Liver (tissue), 9 donors: Measurements from ENCODE around the gene ASB2. TPM values are rescaled to one million over a fixed set of nuclear protein-coding genes. Genes with fewer than 3 reads are reported as not detected.

ENCODE experiments used
- DNase-seq: peaks from one replicate; pipeline ENCODE4 v3.0.0-alpha.2; 2017; ENCODE audit warnings: low spot score
- H3K27ac ChIP-seq, 2 donors: one replicate each; pipeline ENCODE4 v1.7.0; 2013; ENCODE audit warnings: inconsistent platforms in 2 of 2, low read length in 2 of 2, control low read depth in 1 of 2, low read depth in 1 of 2, mild to moderate bottlenecking in 1 of 2
- H3K27me3 ChIP-seq, 4 donors: one replicate each; pipeline versions ENCODE4 v1.6.1 to v1.7.0; 2013; ENCODE audit warnings: low read length in 3 of 4, inconsistent platforms in 1 of 4, mild to moderate bottlenecking in 1 of 4, moderate library complexity in 1 of 4; ENCODE audit not compliant: control insufficient read depth in 4 of 4, insufficient read depth in 4 of 4
- H3K36me3 ChIP-seq, 4 donors: one replicate each; pipeline versions ENCODE4 v1.6.1 to v1.7.0; 2013; ENCODE audit warnings: low read length in 3 of 4, mild to moderate bottlenecking in 3 of 4, low read depth in 1 of 4, moderate library complexity in 1 of 4; ENCODE audit not compliant: control insufficient read depth in 4 of 4, insufficient read depth in 3 of 4
- H3K4me1 ChIP-seq, 4 donors: one replicate each; pipeline versions ENCODE4 v1.6.1 to v1.7.0; 2013; ENCODE audit warnings: low read length in 3 of 4, mild to moderate bottlenecking in 3 of 4, moderate library complexity in 1 of 4; ENCODE audit not compliant: control insufficient read depth in 4 of 4, insufficient read depth in 4 of 4
- H3K4me3 ChIP-seq, 3 donors: one replicate each; pipeline versions ENCODE4 v1.6.1 to v1.7.0; 2013; ENCODE audit warnings: low read length in 3 of 3, control low read depth in 1 of 3, low read depth in 1 of 3, mild to moderate bottlenecking in 1 of 3
- H3K9ac ChIP-seq, 2 donors: one replicate each; pipeline ENCODE4 v1.7.0; 2013; ENCODE audit warnings: low read length in 2 of 2, mild to moderate bottlenecking in 2 of 2, moderate library complexity in 2 of 2, control low read depth in 1 of 2, low read depth in 1 of 2
- H3K9me3 ChIP-seq, 4 donors: one replicate each; pipeline versions ENCODE4 v1.6.1 to v1.7.0; 2013; ENCODE audit warnings: low read length in 3 of 4; ENCODE audit not compliant: control insufficient read depth in 4 of 4
- EGR1 ChIP-seq, 2 donors: IDR thresholded peaks; 2 replicates each; pipeline ENCODE4 v1.6.1; 2016 to 2018; ENCODE audit warnings: antibody characterized with exemption in 2 of 2, low read depth in 2 of 2
- FOXA1 ChIP-seq: IDR thresholded peaks from 2 replicates; pipeline ENCODE4 v1.6.1; 2016; ENCODE audit warnings: antibody characterized with exemption
- FOXA2 ChIP-seq: IDR thresholded peaks from 2 replicates; pipeline ENCODE4 v1.6.1; 2016; ENCODE audit warnings: antibody characterized with exemption
- GABPA ChIP-seq, 2 donors: IDR thresholded peaks in 1 of 2; conservative IDR thresholded peaks in 1 of 2; 2 replicates each; pipeline ENCODE4 v1.6.1; 2016; ENCODE audit warnings: antibody characterized with exemption in 2 of 2, mild to moderate bottlenecking in 1 of 2, moderate library complexity in 1 of 2
- HNF4A ChIP-seq, 2 donors: conservative IDR thresholded peaks; 2 replicates each; pipeline ENCODE4 v1.6.1; 2016; ENCODE audit warnings: antibody characterized with exemption in 2 of 2, mild to moderate bottlenecking in 2 of 2
- HNF4G ChIP-seq: IDR thresholded peaks from 2 replicates; pipeline ENCODE4 v1.6.1; 2016; ENCODE audit warnings: antibody characterized with exemption
- JUND ChIP-seq, 2 donors: IDR thresholded peaks; 2 replicates each; pipeline ENCODE4 v1.6.1; 2016; ENCODE audit warnings: antibody characterized with exemption in 2 of 2
- NR2F2 ChIP-seq: IDR thresholded peaks from 2 replicates; pipeline ENCODE4 v1.6.1; 2016; ENCODE audit warnings: antibody characterized with exemption
- RAD21 ChIP-seq, 2 donors: IDR thresholded peaks; 2 replicates each; pipeline ENCODE4 v1.6.1; 2016; ENCODE audit warnings: antibody characterized with exemption in 2 of 2, mild to moderate bottlenecking in 2 of 2
- RXRA ChIP-seq, 2 donors: IDR thresholded peaks; 2 replicates each; pipeline ENCODE4 v1.6.1; 2017 to 2018; ENCODE audit warnings: antibody characterized with exemption in 2 of 2, mild to moderate bottlenecking in 1 of 2
- SP1 ChIP-seq: IDR thresholded peaks from 2 replicates; pipeline ENCODE4 v1.6.1; 2018; ENCODE audit warnings: antibody characterized with exemption, mild to moderate bottlenecking
- TAF1 ChIP-seq: conservative IDR thresholded peaks from 2 replicates; pipeline ENCODE4 v1.6.1; 2016; ENCODE audit warnings: antibody characterized with exemption, mild to moderate bottlenecking
- YY1 ChIP-seq: IDR thresholded peaks from 2 replicates; pipeline ENCODE4 v1.6.1; 2016; ENCODE audit warnings: antibody characterized with exemption, mild to moderate bottlenecking
- WGBS: extraction: QIAGEN DNeasy Blood & Tissue Kit; methylation state at CpG from one replicate; pipeline ENCODE4 v1.1.7; 2013; 5-methylcytosine and 5-hydroxymethylcytosine counted together
- polyA plus RNA-seq, 2 donors: library from polyadenylated mRNA; stranded (reverse) in 1 of 2; unstranded in 1 of 2; fragments of 200-250 nt in 1 of 2; fragments of >200 nt in 1 of 2; fragmentation: Nextera tagmentation in 1 of 2; extraction: Ambion mirVana in 1 of 2; gene quantifications; one replicate each; pipeline versions ENCODE4 v1.2.1 to v1.2.3, GENCODE V29; 2013 to 2015
- total RNA-seq, 2 donors: library from RNA; depleted of rRNA; stranded (reverse); fragments of >200 nt; gene quantifications; one replicate each; pipeline ENCODE4 v1.2.3, GENCODE V29; 2014
- TF ChIP-seq, protein P1 (sequence below): IDR thresholded peaks from 2 replicates; pipeline ENCODE4 v1.6.1; 2016; ENCODE audit warnings: antibody characterized with exemption, mild to moderate bottlenecking
- TF ChIP-seq, protein P2 (sequence below): IDR thresholded peaks from 2 replicates; pipeline ENCODE4 v1.6.1; 2016; ENCODE audit warnings: antibody characterized with exemption
- TF ChIP-seq, protein P3 (sequence below): IDR thresholded peaks from 2 replicates; pipeline ENCODE4 v1.6.1; 2016; ENCODE audit warnings: antibody characterized with exemption
- TF ChIP-seq, protein P4 (sequence below): fragments of 150-350 bp; IDR thresholded peaks from 2 replicates; pipeline ENCODE4 v1.5.1; 2017; ENCODE audit warnings: improper control_type of control experiment, low read depth, low read length; ENCODE audit not compliant: missing input control
- TF ChIP-seq, protein P5 (sequence below): IDR thresholded peaks from 2 replicates; pipeline ENCODE4 v1.6.1; 2016; ENCODE audit warnings: antibody characterized with exemption
- donor health status: healthy.
- donor health status: healthy.
- donor health status: healthy.
- donor health status: healthy.
- donor health status: healthy.

Gene ASB2
- total and polyA plus RNA-seq, 4 donors = 0.18 to 0.56 (median 0.38) TPM

DNA sequence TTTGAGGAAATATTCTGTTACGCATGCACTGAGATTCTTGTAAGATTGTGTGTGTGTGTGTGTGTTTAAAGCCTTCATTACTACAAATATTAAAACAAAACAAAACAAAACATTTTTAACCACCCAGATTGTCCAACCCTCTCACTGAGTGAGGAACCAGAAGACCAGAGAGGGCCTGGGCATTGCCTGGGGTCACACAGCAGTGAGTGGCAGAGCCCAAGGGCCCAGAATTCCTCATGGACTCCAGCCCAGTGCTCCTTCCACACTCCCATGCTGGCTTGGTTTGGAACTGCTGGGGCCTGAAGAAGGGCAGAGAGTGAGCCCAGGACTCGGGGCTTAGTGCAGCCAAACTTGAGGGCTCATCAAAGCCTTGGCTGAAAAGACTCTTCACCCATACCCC is 48.2 kb upstream of the ASB2 start:
- H3K27me3 ChIP-seq = no peaks in the 10 kb centered on the region
- no peak for TF ChIP-seq SP1
- WGBS = 94% methylated on average over 2 of the region's 2 CpGs
- DNase-seq = no peak
- H3K4me3 ChIP-seq = no peak overlapping the region
- no peak overlapping the region for H3K9ac ChIP-seq
- no peak overlapping the region for H3K27ac ChIP-seq
- no peaks in the 10 kb centered on the region for H3K9me3 ChIP-seq
- H3K4me1 ChIP-seq = peaks cover 2 to 19% (median 8%) of the 10 kb centered on the region in 4 donors
- H3K36me3 ChIP-seq = no peaks in the 10 kb centered on the region

DNA sequence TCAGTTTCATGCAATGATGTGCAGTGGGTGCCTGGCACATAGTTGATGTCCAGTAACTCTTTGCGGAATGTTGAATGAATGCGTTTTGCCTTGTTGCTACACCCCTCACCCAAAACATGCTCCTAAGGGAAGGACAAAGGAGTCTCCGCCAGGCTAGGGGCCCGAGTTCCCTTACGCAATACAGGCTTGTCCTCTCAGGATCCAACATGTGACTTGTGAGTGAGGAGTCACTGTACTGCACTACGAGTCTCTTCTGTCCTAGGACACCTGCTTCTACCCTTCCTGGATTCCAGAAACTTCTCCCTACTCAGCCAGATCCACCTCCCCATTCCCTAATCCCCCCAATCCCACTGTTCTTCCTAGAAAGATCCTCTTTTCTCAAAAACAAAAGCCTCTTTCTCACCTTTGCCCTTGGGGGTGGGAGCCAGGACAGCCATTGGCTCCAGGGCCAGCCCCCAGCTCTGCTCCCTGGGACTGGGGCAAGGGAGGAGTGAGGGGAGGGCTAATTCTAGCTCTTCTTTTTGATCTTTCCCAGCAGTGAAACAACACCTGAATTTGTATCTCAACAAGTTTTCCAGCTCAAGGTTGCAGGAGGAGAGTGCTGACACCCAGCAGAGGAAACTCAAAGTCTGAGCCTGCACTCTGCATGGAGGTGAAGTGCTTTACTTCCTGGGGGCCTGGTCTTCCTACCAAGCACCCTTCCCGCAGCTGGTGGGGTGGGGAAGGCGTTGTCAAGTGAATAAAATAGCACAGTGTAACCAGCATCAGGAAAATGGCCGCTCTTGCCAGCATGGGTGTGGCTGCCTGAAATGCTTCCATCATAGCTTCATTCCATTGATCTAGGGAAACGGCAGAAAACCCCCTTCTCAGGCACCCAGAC is 46.4 kb upstream of the ASB2 start:
- no peak for TF ChIP-seq GABPA (IDR thresholded peaks at IDR 0.05 in 1 of 2, conservative IDR thresholded peaks at IDR 0.05 in 1 of 2)
- TF ChIP-seq YY1 = no peak
- TF ChIP-seq HNF4G = no peak
- TF ChIP-seq EGR1 (IDR thresholded peaks at IDR 0.05; ENCODE audit: low read depth in 2 of 2) = no peak
- TF ChIP-seq JUND (IDR thresholded peaks at IDR 0.05) = no peak
- TF ChIP-seq RXRA (IDR thresholded peaks at IDR 0.05) = no peak
- TF ChIP-seq, protein P1, sequence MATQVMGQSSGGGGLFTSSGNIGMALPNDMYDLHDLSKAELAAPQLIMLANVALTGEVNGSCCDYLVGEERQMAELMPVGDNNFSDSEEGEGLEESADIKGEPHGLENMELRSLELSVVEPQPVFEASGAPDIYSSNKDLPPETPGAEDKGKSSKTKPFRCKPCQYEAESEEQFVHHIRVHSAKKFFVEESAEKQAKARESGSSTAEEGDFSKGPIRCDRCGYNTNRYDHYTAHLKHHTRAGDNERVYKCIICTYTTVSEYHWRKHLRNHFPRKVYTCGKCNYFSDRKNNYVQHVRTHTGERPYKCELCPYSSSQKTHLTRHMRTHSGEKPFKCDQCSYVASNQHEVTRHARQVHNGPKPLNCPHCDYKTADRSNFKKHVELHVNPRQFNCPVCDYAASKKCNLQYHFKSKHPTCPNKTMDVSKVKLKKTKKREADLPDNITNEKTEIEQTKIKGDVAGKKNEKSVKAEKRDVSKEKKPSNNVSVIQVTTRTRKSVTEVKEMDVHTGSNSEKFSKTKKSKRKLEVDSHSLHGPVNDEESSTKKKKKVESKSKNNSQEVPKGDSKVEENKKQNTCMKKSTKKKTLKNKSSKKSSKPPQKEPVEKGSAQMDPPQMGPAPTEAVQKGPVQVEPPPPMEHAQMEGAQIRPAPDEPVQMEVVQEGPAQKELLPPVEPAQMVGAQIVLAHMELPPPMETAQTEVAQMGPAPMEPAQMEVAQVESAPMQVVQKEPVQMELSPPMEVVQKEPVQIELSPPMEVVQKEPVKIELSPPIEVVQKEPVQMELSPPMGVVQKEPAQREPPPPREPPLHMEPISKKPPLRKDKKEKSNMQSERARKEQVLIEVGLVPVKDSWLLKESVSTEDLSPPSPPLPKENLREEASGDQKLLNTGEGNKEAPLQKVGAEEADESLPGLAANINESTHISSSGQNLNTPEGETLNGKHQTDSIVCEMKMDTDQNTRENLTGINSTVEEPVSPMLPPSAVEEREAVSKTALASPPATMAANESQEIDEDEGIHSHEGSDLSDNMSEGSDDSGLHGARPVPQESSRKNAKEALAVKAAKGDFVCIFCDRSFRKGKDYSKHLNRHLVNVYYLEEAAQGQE = no peak
- no peak for TF ChIP-seq SP1
- TF ChIP-seq, protein P2, sequence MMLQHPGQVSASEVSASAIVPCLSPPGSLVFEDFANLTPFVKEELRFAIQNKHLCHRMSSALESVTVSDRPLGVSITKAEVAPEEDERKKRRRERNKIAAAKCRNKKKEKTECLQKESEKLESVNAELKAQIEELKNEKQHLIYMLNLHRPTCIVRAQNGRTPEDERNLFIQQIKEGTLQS = no peak
- no peak for TF ChIP-seq NR2F2
- TF ChIP-seq, protein P3, sequence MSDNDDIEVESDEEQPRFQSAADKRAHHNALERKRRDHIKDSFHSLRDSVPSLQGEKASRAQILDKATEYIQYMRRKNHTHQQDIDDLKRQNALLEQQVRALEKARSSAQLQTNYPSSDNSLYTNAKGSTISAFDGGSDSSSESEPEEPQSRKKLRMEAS = no peak
- no peak for TF ChIP-seq TAF1
- TF ChIP-seq, protein P4, sequence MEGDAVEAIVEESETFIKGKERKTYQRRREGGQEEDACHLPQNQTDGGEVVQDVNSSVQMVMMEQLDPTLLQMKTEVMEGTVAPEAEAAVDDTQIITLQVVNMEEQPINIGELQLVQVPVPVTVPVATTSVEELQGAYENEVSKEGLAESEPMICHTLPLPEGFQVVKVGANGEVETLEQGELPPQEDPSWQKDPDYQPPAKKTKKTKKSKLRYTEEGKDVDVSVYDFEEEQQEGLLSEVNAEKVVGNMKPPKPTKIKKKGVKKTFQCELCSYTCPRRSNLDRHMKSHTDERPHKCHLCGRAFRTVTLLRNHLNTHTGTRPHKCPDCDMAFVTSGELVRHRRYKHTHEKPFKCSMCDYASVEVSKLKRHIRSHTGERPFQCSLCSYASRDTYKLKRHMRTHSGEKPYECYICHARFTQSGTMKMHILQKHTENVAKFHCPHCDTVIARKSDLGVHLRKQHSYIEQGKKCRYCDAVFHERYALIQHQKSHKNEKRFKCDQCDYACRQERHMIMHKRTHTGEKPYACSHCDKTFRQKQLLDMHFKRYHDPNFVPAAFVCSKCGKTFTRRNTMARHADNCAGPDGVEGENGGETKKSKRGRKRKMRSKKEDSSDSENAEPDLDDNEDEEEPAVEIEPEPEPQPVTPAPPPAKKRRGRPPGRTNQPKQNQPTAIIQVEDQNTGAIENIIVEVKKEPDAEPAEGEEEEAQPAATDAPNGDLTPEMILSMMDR = no peak
- no peak for TF ChIP-seq FOXA2
- TF ChIP-seq, protein P5, sequence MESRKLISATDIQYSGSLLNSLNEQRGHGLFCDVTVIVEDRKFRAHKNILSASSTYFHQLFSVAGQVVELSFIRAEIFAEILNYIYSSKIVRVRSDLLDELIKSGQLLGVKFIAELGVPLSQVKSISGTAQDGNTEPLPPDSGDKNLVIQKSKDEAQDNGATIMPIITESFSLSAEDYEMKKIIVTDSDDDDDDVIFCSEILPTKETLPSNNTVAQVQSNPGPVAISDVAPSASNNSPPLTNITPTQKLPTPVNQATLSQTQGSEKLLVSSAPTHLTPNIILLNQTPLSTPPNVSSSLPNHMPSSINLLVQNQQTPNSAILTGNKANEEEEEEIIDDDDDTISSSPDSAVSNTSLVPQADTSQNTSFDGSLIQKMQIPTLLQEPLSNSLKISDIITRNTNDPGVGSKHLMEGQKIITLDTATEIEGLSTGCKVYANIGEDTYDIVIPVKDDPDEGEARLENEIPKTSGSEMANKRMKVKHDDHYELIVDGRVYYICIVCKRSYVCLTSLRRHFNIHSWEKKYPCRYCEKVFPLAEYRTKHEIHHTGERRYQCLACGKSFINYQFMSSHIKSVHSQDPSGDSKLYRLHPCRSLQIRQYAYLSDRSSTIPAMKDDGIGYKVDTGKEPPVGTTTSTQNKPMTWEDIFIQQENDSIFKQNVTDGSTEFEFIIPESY = no peak
- no peak for TF ChIP-seq HNF4A (conservative IDR thresholded peaks at IDR 0.05)
- no peak for TF ChIP-seq FOXA1
- no peak for TF ChIP-seq RAD21 (IDR thresholded peaks at IDR 0.05)
- Histone ChIP-seq H3K27ac (no peak overlapping the region), H3K9me3 (no peaks in the 10 kb centered on the region), H3K4me3 (no peak overlapping the region), H3K9ac (no peak overlapping the region), H3K36me3 (no peaks in the 10 kb centered on the region), H3K27me3 (no peaks in the 10 kb centered on the region), H3K4me1 (peaks cover 2 to 19% (median 8%) of the 10 kb centered on the region in 4 donors)
- 75% methylated on average over 10 of the region's 10 CpGs for WGBS
- DNase-seq = no peak
